Prostate gland (tissue), 2 donors: ENCODE data around the gene PROM2. TPM values are rescaled to one million over a fixed set of nuclear protein-coding genes. Genes with fewer than 3 reads are reported as not detected.

Experiments
- DNase-seq: peaks from one replicate; pipeline ENCODE4 v3.0.0-alpha.2; 2019; ENCODE audit warnings: low spot score
- H3K27ac ChIP-seq, 2 donors: fragments of 200-600 bp; sonication (generic); 2 replicates each; pipeline ENCODE4 v1.5.1; 2017 to 2019
- H3K27me3 ChIP-seq: fragments of 200-600 bp; sonication (generic); replicated peaks from 2 replicates; pipeline ENCODE4 v1.5.1; 2019; ENCODE audit not compliant: insufficient read depth
- H3K36me3 ChIP-seq, 2 donors: fragments of 200-600 bp; sonication (generic); 1 replicate in 1 of 2; 2 replicates in 1 of 2; pipeline versions ENCODE4 v1.5.1 to v1.8.1; 2017 to 2019
- H3K4me1 ChIP-seq: fragments of 200-600 bp; sonication (generic); replicated peaks from 2 replicates; pipeline ENCODE4 v1.5.1; 2019
- H3K4me3 ChIP-seq, 2 donors: fragments of 200-600 bp; sonication (generic); 2 replicates each; pipeline ENCODE4 v1.5.1; 2017 to 2019
- H3K9me3 ChIP-seq: fragments of 200-600 bp; sonication (generic); 2 replicates; pipeline ENCODE4 v1.5.1; 2017
- CTCF ChIP-seq, 4 experiments: fragments of 200-600 bp in 2 of 4; fragments of 450-650 bp in 2 of 4; sonication (generic) in 2 of 4; IDR thresholded peaks; 1 replicate in 3 of 4; 2 replicates in 1 of 4; pipeline ENCODE4 v1.5.1; 2016 to 2019; ENCODE audit warnings: antibody characterized with exemption in 4 of 4, mild to moderate bottlenecking in 2 of 4, moderate library complexity in 2 of 4
- POLR2A ChIP-seq: fragments of 450-650 bp; IDR thresholded peaks from one replicate; pipeline ENCODE4 v1.6.1; 2016; ENCODE audit warnings: antibody characterized with exemption, mild to moderate bottlenecking
- POLR2AphosphoS5 ChIP-seq: sonication (generic); formaldehyde crosslinking; IDR thresholded peaks from one replicate; pipeline ENCODE4 v1.6.1; 2017; ENCODE audit warnings: antibody characterized with exemption
- WGBS: methylation state at CpG from one replicate; pipeline ENCODE4 v1.1.5; 2018; 5-methylcytosine and 5-hydroxymethylcytosine counted together
- intact Hi-C: fragments of 100-400 bp; cut with DNase I; formaldehyde crosslinking; loops from one replicate; pipeline ENCODE4 v1.14.2; 2022
- total RNA-seq, 2 donors: library from RNA; depleted of rRNA; stranded (reverse); fragments of >200 nt; gene quantifications; one replicate each; pipeline ENCODE4 v1.1.0, GENCODE V29; 2016

PROM2 gene
- total RNA-seq, 2 donors from 2014 or later = 43.4 to 80.1 TPM

- Histone ChIP-seq H3K36me3 (no peaks in the 10 kb centered on the region), H3K4me1 (no peaks in the 10 kb centered on the region), H3K4me3 (no peak overlapping the region), H3K27me3 (no peaks in the 10 kb centered on the region), H3K27ac (no peak overlapping the region), H3K9me3 (no peaks in the 10 kb centered on the region)
- TF ChIP-seq CTCF (IDR thresholded peaks at IDR 0.05) = no peak
- TF ChIP-seq POLR2AphosphoS5 = no peak
- TF ChIP-seq POLR2A = no peak
- no peak for DNase-seq
- WGBS = 90% methylated on average over 13 of the region's 13 CpGs
- intact Hi-C loops = no loop called here
Observed at GRCh38 chr2:95325026-95325425, 50.8 kb downstream of the PROM2 start.

GRCh38 chr2:95325590-95326432, 51.6 kb downstream of the PROM2 start:
- no peak overlapping the region for H3K4me3 ChIP-seq
- no peak overlapping the region for H3K27ac ChIP-seq
- intact Hi-C loops = no loop called here
- TF ChIP-seq POLR2AphosphoS5 (no peak), POLR2A (no peak)
- 93% methylated on average over 10 of the region's 10 CpGs for WGBS
- DNase-seq = no peak
- no peaks in the 10 kb centered on the region for H3K4me1 ChIP-seq
- H3K27me3 ChIP-seq = no peaks in the 10 kb centered on the region
- no peaks in the 10 kb centered on the region for H3K9me3 ChIP-seq
- H3K36me3 ChIP-seq = no peaks in the 10 kb centered on the region

GRCh38 chr2:95326433-95327140, 52.3 kb downstream of the PROM2 start:
- no peak for DNase-seq
- no peaks in the 10 kb centered on the region for H3K4me1 ChIP-seq
- H3K4me3 ChIP-seq = no peak overlapping the region
- WGBS = 93% methylated on average over 30 of the region's 30 CpGs
- no peaks in the 10 kb centered on the region for H3K9me3 ChIP-seq
- H3K27me3 ChIP-seq = no peaks in the 10 kb centered on the region
- TF ChIP-seq POLR2AphosphoS5 (no peak), CTCF (IDR thresholded peaks at IDR 0.05) (no peak), POLR2A (no peak)
- H3K27ac ChIP-seq = no peak overlapping the region
- intact Hi-C loops = no loop called here
- no peaks in the 10 kb centered on the region for H3K36me3 ChIP-seq

GRCh38 chr2:95327861-95328260, 53.6 kb downstream of the PROM2 start:
- no peak overlapping the region for H3K4me3 ChIP-seq
- H3K36me3 ChIP-seq = no peaks in the 10 kb centered on the region
- no peak for DNase-seq
- no peak for TF ChIP-seq POLR2A
- TF ChIP-seq POLR2AphosphoS5 = no peak
- no peak for TF ChIP-seq CTCF (IDR thresholded peaks at IDR 0.05)
- H3K27ac ChIP-seq = no peak overlapping the region
- no peaks in the 10 kb centered on the region for H3K27me3 ChIP-seq
- 88% methylated on average over 7 of the region's 7 CpGs for WGBS
- no peaks in the 10 kb centered on the region for H3K4me1 ChIP-seq
- intact Hi-C loops = no loop called here
- H3K9me3 ChIP-seq = no peaks in the 10 kb centered on the region

- no peak for DNase-seq
- intact Hi-C loops = no loop called here
- TF ChIP-seq CTCF (IDR thresholded peaks at IDR 0.05) (no peak), POLR2AphosphoS5 (no peak), POLR2A (no peak)
Observed at GRCh38 chr2:95328358-95329125, 54.3 kb downstream of the PROM2 start.

More at GRCh38 chr2:95328358-95329125, 54.3 kb downstream of the PROM2 start:
- WGBS = 79% methylated on average over 15 of the region's 15 CpGs
- no peak overlapping the region for H3K27ac ChIP-seq
- H3K4me3 ChIP-seq = no peak overlapping the region
- no peaks in the 10 kb centered on the region for H3K9me3 ChIP-seq
- H3K27me3 ChIP-seq = no peaks in the 10 kb centered on the region
- H3K36me3 ChIP-seq = no peaks in the 10 kb centered on the region
- H3K4me1 ChIP-seq = no peaks in the 10 kb centered on the region
